Neural cell (in vitro differentiated cells): ENCODE data around the gene NTN4. TPM values are rescaled to one million over a fixed set of nuclear protein-coding genes. Genes with fewer than 3 reads are reported as not detected.
"Not testable (repeated sequence)": the region's sequence is repeated elsewhere in the genome, so short reads cannot be mapped to it uniquely, and the experiment has no call there.

Experiments used
- H2AFZ ChIP-seq: fragments of 200-600, 300-800 bp; sonication (generic), shearing (Covaris generic); 2 replicates; pipeline ENCODE4 v1.6.0; 2014; ENCODE audit warnings: low read depth, mild to moderate bottlenecking, antibody characterized with exemption, low read length, moderate library complexity
- H3F3A ChIP-seq: fragments of 200-600 bp; shearing (Covaris generic); 2 replicates; pipeline ENCODE4 v1.6.1; 2016; ENCODE audit warnings: mild to moderate bottlenecking, moderate library complexity, mixed read lengths, antibody characterized with exemption, low read length; ENCODE audit not compliant: insufficient read depth, poor library complexity, severe bottlenecking
- H3K27ac ChIP-seq: fragments of 200-600, 300-800 bp; sonication (generic), shearing (Covaris generic); 2 replicates; pipeline ENCODE4 v1.5.1; 2014; ENCODE audit warnings: mild to moderate bottlenecking, low read length, moderate library complexity
- H3K27me3 ChIP-seq: fragments of 300-800, 200-600 bp; sonication (generic), shearing (Covaris generic); 2 replicates; pipeline ENCODE4 v1.6.0; 2014; ENCODE audit warnings: mild to moderate bottlenecking, low read depth, low read length, moderate library complexity; ENCODE audit not compliant: insufficient read depth
- H3K36me3 ChIP-seq: fragments of 300-800, 200-600 bp; sonication (generic), shearing (Covaris generic); 2 replicates; pipeline ENCODE4 v1.5.1; 2014; ENCODE audit warnings: mild to moderate bottlenecking, antibody characterized with exemption, low read length, moderate library complexity; ENCODE audit not compliant: insufficient read depth
- H3K4me2 ChIP-seq: fragments of 300-800, 200-600 bp; sonication (generic), shearing (Covaris generic); 2 replicates; pipeline ENCODE4 v1.6.0; 2014; ENCODE audit warnings: mild to moderate bottlenecking, low read length
- H3K4me3 ChIP-seq: fragments of 300-800, 200-600 bp; sonication (generic), shearing (Covaris generic); 2 replicates; pipeline ENCODE4 v1.5.1; 2014; ENCODE audit warnings: mild to moderate bottlenecking, low read length, moderate library complexity
- H3K79me2 ChIP-seq: fragments of 200-600 bp; shearing (Covaris generic); replicated peaks from 2 replicates; pipeline ENCODE4 v1.6.0; 2014; ENCODE audit warnings: mild to moderate bottlenecking, low read length, moderate library complexity; ENCODE audit not compliant: insufficient read depth
- H3K9ac ChIP-seq: fragments of 300-800, 200-600 bp; sonication (generic), shearing (Covaris generic); 2 replicates; pipeline ENCODE4 v1.6.1; 2016; ENCODE audit warnings: mild to moderate bottlenecking, low read length, mixed read lengths
- H3K9me2 ChIP-seq: fragments of 200-600 bp; shearing (Covaris generic); 2 replicates; pipeline ENCODE4 v1.6.1; 2016; ENCODE audit warnings: mild to moderate bottlenecking, low read length, mixed read lengths; ENCODE audit not compliant: insufficient read depth
- H3K9me3 ChIP-seq: fragments of 200-600, 300-800 bp; sonication (generic), shearing (Covaris generic); 2 replicates; pipeline ENCODE4 v1.6.1; 2016; ENCODE audit warnings: mild to moderate bottlenecking, mixed run types, low read length, moderate library complexity, mixed read lengths
- H4K20me1 ChIP-seq: fragments of 200-600 bp; shearing (Covaris generic); 2 replicates; pipeline ENCODE4 v1.6.1; 2016; ENCODE audit warnings: mild to moderate bottlenecking, mixed run types; ENCODE audit not compliant: insufficient read depth
- CTCF ChIP-seq: fragments of 450-650 bp; IDR thresholded peaks from 2 replicates; pipeline ENCODE4 v1.5.1; 2014; ENCODE audit warnings: antibody characterized with exemption, mild to moderate bottlenecking, moderate library complexity; ENCODE audit not compliant: poor library complexity, severe bottlenecking
- EP300 ChIP-seq: fragments of 450-650 bp; conservative IDR thresholded peaks from 2 replicates; pipeline ENCODE4 v1.6.1; 2014; ENCODE audit warnings: antibody characterized with exemption, mild to moderate bottlenecking, moderate library complexity; ENCODE audit not compliant: poor library complexity, severe bottlenecking
- EZH2 ChIP-seq: fragments of 200-600, 300-800 bp; shearing (Covaris generic), sonication (generic); IDR thresholded peaks from 2 replicates; pipeline ENCODE4 v1.6.1; 2014; ENCODE audit warnings: antibody characterized with exemption, low read length, borderline replicate concordance, mild to moderate bottlenecking; ENCODE audit not compliant: insufficient read depth, poor library complexity, severe bottlenecking
- MXI1 ChIP-seq: fragments of 450-650 bp; conservative IDR thresholded peaks from 2 replicates; pipeline ENCODE4 v1.6.1; 2014; ENCODE audit warnings: antibody characterized with exemption, mild to moderate bottlenecking; ENCODE audit not compliant: poor library complexity, severe bottlenecking
- POLR2AphosphoS5 ChIP-seq: IDR thresholded peaks from 2 replicates; pipeline ENCODE4 v1.6.1; 2012
- RAD21 ChIP-seq: fragments of 450-650 bp; conservative IDR thresholded peaks from 2 replicates; pipeline ENCODE4 v1.6.1; 2014; ENCODE audit warnings: antibody characterized with exemption, mild to moderate bottlenecking, moderate library complexity
- REST ChIP-seq: IDR thresholded peaks from 2 replicates; pipeline ENCODE4 v1.6.1; 2012; ENCODE audit warnings: borderline replicate concordance
- SMC3 ChIP-seq: fragments of 450-650 bp; conservative IDR thresholded peaks from 2 replicates; pipeline ENCODE4 v1.6.1; 2014; ENCODE audit warnings: antibody characterized with exemption, mild to moderate bottlenecking, moderate library complexity; ENCODE audit not compliant: poor library complexity
- TAF1 ChIP-seq: IDR thresholded peaks from 2 replicates; pipeline ENCODE4 v1.6.1; 2012; ENCODE audit warnings: low read depth
- polyA plus RNA-seq: library from polyadenylated mRNA; depleted of rRNA; stranded (reverse); fragments of >200 nt; gene quantifications from 2 replicates; pipeline ENCODE4 v1.2.3, GENCODE V29; 2014

NTN4 gene
- polyA plus RNA-seq, 1 donor from 2014 or later: 12.4 TPM

DNA sequence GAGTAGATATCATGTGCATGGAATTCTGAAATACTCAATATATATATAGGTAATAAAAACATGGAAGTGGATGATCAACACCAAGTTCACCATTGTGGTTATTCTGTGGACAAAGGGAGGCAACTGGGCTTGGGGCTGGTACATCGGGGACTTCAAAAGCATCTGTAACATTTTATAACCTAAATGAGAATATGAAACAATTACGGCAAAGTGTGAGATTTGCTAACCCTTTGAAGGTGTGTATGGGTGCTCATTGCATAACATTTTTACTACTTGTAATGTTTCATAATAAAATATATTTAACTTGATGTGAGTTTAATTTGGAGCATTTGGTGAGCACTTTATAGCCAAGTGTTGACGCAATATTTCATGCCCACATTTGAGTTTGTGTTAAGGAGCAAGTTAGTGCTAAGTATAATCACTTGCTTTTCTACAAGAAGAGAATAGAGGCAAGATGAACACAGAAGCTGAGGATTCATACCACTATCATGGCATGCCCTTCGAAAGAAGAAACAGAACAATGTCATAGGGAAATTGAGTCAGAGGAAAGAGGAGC lies 109.3 kb downstream of the NTN4 start:
- Histone ChIP-seq H3K4me2 (no peak overlapping the region), H3K36me3 (no peaks in the 10 kb centered on the region), H3K27ac (no peak overlapping the region), H3K9ac (no peak overlapping the region), H3K4me3 (no peak overlapping the region), H3F3A (no peaks in the 10 kb centered on the region), H3K27me3 (no peaks in the 10 kb centered on the region), H3K9me3 (no peaks in the 10 kb centered on the region), H3K79me2 (no peaks in the 10 kb centered on the region), H4K20me1 (no peaks in the 10 kb centered on the region), H2AFZ (no peak overlapping the region), H3K9me2 (no peaks in the 10 kb centered on the region)
- TF ChIP-seq POLR2AphosphoS5 (no peak), REST (no peak), CTCF (no peak), RAD21 (no peak), EZH2 (no peak), TAF1 (no peak), EP300 (no peak), MXI1 (no peak), SMC3 (no peak)

- Histone ChIP-seq H3K9ac (no peak overlapping the region), H3K9me2 (no peaks in the 10 kb centered on the region), H3K79me2 (no peaks in the 10 kb centered on the region), H3K27ac (no peak overlapping the region), H3K27me3 (no peaks in the 10 kb centered on the region), H2AFZ (no peak overlapping the region), H3K4me2 (no peak overlapping the region), H4K20me1 (no peaks in the 10 kb centered on the region), H3K36me3 (no peaks in the 10 kb centered on the region), H3K9me3 (no peaks in the 10 kb centered on the region), H3K4me3 (no peak overlapping the region), H3F3A (no peaks in the 10 kb centered on the region)
- TF ChIP-seq REST: no peak
- no peak for TF ChIP-seq EP300
- no peak for TF ChIP-seq MXI1
- no peak for TF ChIP-seq RAD21
- TF ChIP-seq TAF1: no peak
- no peak for TF ChIP-seq SMC3
- TF ChIP-seq POLR2AphosphoS5: no peak
- no peak for TF ChIP-seq CTCF
- TF ChIP-seq EZH2: no peak
Measured at GRCh38 chr12:95678684-95679083, 111.9 kb downstream of the NTN4 start.

GRCh38 chr12:95677782-95678181 lies 112.8 kb downstream of the NTN4 start:
- H3K9me2 ChIP-seq, H2AFZ ChIP-seq, H3K9ac ChIP-seq, H3K27me3 ChIP-seq, H3K36me3 ChIP-seq, H3K4me2 ChIP-seq, H3K4me3 ChIP-seq, H3K27ac ChIP-seq, H3K9me3 ChIP-seq, H3K79me2 ChIP-seq, H4K20me1 ChIP-seq, H3F3A ChIP-seq: not testable (repeated sequence)
